ENCODE data around the gene KBTBD8.

DNA sequence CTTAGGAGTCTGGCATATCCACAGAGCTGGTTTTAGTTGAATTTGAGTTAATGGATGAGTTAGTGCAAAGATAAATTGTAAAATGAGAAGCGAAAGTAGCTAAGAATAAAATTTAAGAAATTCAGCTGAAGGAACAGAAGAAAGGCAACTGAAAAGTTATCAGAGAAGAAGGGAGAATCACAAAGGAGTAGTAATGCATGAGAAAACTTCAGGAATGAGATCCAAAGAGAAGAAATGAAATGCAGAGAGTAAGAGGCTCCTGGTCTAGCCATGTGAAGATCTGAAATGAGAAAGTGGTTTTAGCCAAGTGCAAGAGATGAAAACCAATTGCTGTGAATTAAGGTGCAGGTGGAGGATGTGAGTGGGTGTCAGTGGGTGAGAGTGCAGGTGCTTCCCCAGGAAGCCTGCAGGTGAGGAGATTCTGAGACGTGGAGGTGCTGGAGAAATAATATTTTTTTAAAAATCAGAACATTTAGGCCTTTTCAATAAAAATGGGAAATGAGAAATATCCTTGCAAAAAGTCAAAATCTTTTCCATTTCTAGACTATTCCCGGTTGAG, 18.5 kb downstream of the KBTBD8 start:
- TF ChIP-seq POLR2AphosphoS5 (IDR thresholded peaks at IDR 0.05) (no peak), POLR2A (IDR thresholded peaks at IDR 0.05) (no peak), EP300 (IDR thresholded peaks at IDR 0.05) (no peak)
- TF ChIP-seq, protein P1, sequence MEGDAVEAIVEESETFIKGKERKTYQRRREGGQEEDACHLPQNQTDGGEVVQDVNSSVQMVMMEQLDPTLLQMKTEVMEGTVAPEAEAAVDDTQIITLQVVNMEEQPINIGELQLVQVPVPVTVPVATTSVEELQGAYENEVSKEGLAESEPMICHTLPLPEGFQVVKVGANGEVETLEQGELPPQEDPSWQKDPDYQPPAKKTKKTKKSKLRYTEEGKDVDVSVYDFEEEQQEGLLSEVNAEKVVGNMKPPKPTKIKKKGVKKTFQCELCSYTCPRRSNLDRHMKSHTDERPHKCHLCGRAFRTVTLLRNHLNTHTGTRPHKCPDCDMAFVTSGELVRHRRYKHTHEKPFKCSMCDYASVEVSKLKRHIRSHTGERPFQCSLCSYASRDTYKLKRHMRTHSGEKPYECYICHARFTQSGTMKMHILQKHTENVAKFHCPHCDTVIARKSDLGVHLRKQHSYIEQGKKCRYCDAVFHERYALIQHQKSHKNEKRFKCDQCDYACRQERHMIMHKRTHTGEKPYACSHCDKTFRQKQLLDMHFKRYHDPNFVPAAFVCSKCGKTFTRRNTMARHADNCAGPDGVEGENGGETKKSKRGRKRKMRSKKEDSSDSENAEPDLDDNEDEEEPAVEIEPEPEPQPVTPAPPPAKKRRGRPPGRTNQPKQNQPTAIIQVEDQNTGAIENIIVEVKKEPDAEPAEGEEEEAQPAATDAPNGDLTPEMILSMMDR (IDR thresholded peaks at IDR 0.05), result no peak
